MM.1S (cell line): ENCODE results near the gene PARP3.

Source experiments
- DNase-seq: peaks from one replicate; pipeline ENCODE4 v3.0.0-alpha.2; 2015
- H2AFZ ChIP-seq: fragments of 300-600 bp; sonication (generic); 2 replicates; pipeline ENCODE4 v1.6.0; 2016; ENCODE audit warnings: antibody characterized with exemption, low read length
- H3F3A ChIP-seq: fragments of 300-600 bp; sonication (generic); 2 replicates; pipeline ENCODE4 v1.6.1; 2016; ENCODE audit warnings: mild to moderate bottlenecking, antibody characterized with exemption, low read length, moderate library complexity, mixed read lengths; ENCODE audit not compliant: insufficient read depth
- H3K27ac ChIP-seq: fragments of 300-600 bp; sonication (generic); 2 replicates; pipeline ENCODE4 v1.5.1; 2016; ENCODE audit warnings: mild to moderate bottlenecking, low read length
- H3K27me3 ChIP-seq: fragments of 300-600 bp; sonication (generic); replicated peaks from 2 replicates; pipeline ENCODE4 v1.6.0; 2016; ENCODE audit warnings: low read length; ENCODE audit not compliant: insufficient read depth
- H3K36me3 ChIP-seq: fragments of 300-600 bp; sonication (generic); replicated peaks from 2 replicates; pipeline ENCODE4 v1.6.1; 2016; ENCODE audit warnings: mild to moderate bottlenecking, low read length, mixed read lengths; ENCODE audit not compliant: insufficient read depth
- H3K4me1 ChIP-seq: fragments of 300-600 bp; sonication (generic); 2 replicates; pipeline ENCODE4 v1.6.1; 2016; ENCODE audit warnings: low read length, mixed read lengths
- H3K4me2 ChIP-seq: fragments of 300-600 bp; sonication (generic); 2 replicates; pipeline ENCODE4 v1.6.0; 2016; ENCODE audit warnings: low read depth, low read length
- H3K4me3 ChIP-seq: fragments of 300-600 bp; sonication (generic); 2 replicates; pipeline ENCODE4 v1.5.1; 2016; ENCODE audit warnings: low read length, mixed read lengths
- H3K79me2 ChIP-seq: fragments of 300-600 bp; sonication (generic); 2 replicates; pipeline ENCODE4 v1.6.1; 2016; ENCODE audit warnings: mixed run types, low read length, mixed read lengths
- H3K9ac ChIP-seq: fragments of 300-600 bp; sonication (generic); 2 replicates; pipeline ENCODE4 v1.6.1; 2016; ENCODE audit warnings: low read length, mixed read lengths
- H3K9me2 ChIP-seq: fragments of 300-600 bp; sonication (generic); replicated peaks from 2 replicates; pipeline ENCODE4 v1.6.1; 2016; ENCODE audit warnings: mild to moderate bottlenecking, low read length, mixed read lengths; ENCODE audit not compliant: insufficient read depth
- H3K9me3 ChIP-seq: fragments of 300-600 bp; sonication (generic); replicated peaks from 2 replicates; pipeline ENCODE4 v1.6.1; 2016; ENCODE audit warnings: mild to moderate bottlenecking, low read length, mixed read lengths; ENCODE audit not compliant: insufficient read depth
- H4K20me1 ChIP-seq: fragments of 300-600 bp; sonication (generic); 2 replicates; pipeline ENCODE4 v1.6.1; 2016; ENCODE audit warnings: mild to moderate bottlenecking, low read length, moderate library complexity, mixed read lengths; ENCODE audit not compliant: insufficient read depth
- EZH2 ChIP-seq: fragments of 300-600 bp; sonication (generic); optimal IDR thresholded peaks from 2 replicates; pipeline ENCODE3; 2017; ENCODE audit warnings: low read depth, mild to moderate bottlenecking, antibody characterized with exemption, low read length, mixed read lengths
- EZH2phosphoT487 ChIP-seq: fragments of 300-600 bp; sonication (generic); IDR thresholded peaks from 2 replicates; pipeline ENCODE4 v1.6.1; 2018; ENCODE audit warnings: antibody characterized with exemption, low read length
- TF ChIP-seq, protein P1 (sequence below): fragments of 300-600 bp; sonication (generic); IDR thresholded peaks from 2 replicates; pipeline ENCODE4 v1.5.1; 2016; ENCODE audit warnings: antibody characterized with exemption, low read length, mixed read lengths

Gene PARP3

DNA sequence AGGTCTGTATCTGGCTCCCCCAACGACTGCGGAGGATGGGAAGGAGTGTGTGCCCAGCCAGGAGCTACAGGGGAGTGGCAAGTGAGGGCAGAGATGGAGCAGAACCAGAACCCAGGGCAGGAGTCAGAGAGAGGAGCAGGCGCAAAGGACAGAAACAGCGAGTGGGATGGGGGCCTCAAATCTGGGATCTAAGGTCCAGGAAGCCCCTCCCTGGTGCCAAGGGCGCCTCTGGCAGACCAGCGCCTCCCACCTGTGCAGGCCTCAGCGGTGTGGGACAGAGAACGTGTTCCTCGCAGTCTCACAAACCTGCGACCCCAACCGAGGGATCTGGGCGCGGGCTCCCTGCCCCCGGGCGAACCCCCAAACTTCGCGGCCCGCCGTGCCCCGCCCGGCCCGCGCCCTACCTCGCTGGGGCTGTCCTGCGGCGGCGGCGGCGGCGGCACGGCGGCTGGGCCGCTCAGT lies 24.8 kb downstream of the PARP3 start:
- H3K9ac ChIP-seq, result peak overlapping the region; percentile 63; the same call in 1 of the 2 replicates
- peaks cover 3% of the 10 kb centered on the region; the same call in 1 of the 2 replicates for H3F3A ChIP-seq
- peak overlapping the region; percentile 69 for H3K4me3 ChIP-seq
- no peak overlapping the region for H3K27ac ChIP-seq
- H3K4me1 ChIP-seq, result 0 out of 2 replicates have a peak, but pooled peaks cover 4% of the 10 kb centered on the region
- H3K27me3 ChIP-seq, result no peaks in the 10 kb centered on the region
- no peaks in the 10 kb centered on the region for H3K79me2 ChIP-seq
- H3K4me2 ChIP-seq, result peak overlapping the region; percentile 80
- H2AFZ ChIP-seq, result peak overlapping the region; percentile 85
- no peaks in the 10 kb centered on the region for H3K9me2 ChIP-seq
- H3K36me3 ChIP-seq, result no peaks in the 10 kb centered on the region
- H3K9me3 ChIP-seq, result no peaks in the 10 kb centered on the region
- TF ChIP-seq EZH2 (no peak), EZH2phosphoT487 (no peak)
- TF ChIP-seq, protein P1, sequence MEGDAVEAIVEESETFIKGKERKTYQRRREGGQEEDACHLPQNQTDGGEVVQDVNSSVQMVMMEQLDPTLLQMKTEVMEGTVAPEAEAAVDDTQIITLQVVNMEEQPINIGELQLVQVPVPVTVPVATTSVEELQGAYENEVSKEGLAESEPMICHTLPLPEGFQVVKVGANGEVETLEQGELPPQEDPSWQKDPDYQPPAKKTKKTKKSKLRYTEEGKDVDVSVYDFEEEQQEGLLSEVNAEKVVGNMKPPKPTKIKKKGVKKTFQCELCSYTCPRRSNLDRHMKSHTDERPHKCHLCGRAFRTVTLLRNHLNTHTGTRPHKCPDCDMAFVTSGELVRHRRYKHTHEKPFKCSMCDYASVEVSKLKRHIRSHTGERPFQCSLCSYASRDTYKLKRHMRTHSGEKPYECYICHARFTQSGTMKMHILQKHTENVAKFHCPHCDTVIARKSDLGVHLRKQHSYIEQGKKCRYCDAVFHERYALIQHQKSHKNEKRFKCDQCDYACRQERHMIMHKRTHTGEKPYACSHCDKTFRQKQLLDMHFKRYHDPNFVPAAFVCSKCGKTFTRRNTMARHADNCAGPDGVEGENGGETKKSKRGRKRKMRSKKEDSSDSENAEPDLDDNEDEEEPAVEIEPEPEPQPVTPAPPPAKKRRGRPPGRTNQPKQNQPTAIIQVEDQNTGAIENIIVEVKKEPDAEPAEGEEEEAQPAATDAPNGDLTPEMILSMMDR, result no peak
- DNase-seq, result no peak
- no peaks in the 10 kb centered on the region for H4K20me1 ChIP-seq

DNA sequence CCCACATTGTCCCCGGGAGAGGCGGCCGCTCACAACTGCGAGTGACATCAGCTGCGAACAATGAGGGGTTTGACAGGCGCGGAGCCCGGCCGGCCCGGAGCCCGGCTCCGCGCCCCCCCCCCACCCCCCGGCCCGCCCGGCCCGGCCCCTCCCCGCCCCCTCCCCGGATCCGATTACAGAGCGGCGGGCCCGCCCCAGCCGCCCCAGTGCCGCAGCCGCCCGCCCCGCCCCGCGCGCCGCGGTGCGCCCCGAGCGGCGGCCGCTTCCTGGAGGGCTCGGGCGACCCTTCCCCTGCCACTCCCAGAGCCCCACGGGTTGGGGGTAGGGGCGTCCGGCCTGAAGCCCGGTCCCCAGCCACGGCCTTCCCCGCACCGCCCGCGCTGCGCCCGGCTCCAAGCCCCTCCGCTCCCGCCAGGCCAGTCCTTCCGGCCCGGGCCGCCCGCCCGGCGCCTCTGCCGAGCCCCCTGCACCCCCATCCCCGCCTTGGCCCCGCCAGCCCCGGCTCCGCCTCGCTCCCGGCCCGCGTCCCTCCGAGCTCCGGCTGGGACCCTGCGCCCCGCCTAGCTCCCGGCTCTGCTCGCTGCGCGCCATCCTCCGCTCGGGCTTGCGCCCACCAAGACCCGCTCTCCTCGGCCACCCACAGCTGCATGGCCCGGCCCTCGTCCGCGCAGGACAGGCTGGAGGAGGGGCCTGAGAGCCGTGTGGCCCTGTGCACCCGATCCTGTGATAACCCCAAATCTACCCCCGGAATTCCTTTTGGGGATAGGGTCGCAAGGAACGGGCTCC lies 25.4 kb downstream of the PARP3 start, which contains the start of gene PCBP4:
Gene PCBP4 (minus strand): TSS at position 71 of the 786 bp plus-strand sequence. CDS start 6,214 bp downstream, outside the sequence.
- peak within 1 kb of the TSS; percentile 63; the same call in 1 of the 2 replicates for H3K9ac ChIP-seq
- H3K27ac ChIP-seq, result no peak within 1 kb of the TSS
- peak; percentile 40 for DNase-seq

DNA sequence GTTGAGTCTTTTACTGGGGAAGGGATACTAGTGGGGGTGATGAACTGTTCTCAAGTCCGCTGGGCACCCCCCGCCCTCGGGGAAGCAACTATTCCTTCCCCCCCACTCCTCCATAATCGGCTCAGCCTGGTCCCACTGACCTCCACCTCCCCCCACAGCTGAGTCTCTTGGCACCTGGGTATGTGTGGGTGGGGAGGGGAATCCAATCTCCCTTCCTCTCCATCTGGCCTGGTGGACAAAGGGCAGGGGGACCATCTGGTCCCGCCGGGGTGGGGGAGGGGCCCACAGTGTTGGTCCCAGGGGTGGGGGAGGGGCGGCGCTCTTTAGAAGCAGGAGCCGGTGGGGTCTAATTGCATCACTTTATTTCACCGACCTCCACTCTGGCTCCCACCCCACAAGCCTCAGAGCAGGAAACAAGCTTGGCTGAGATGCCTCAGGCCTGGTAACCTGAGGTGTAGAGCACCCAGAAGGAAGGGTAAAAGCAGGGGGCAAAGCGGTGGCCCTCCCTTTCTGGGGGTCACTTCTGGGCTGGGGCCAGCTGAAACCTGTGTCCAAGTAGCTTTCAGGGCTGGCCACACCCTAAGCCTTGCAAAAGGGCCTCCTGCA lies 26.1 kb downstream of the PARP3 start:
- H3K36me3 ChIP-seq, result no peaks in the 10 kb centered on the region
- TF ChIP-seq EZH2, result no peak
- TF ChIP-seq, protein P1, result no peak
- DNase-seq, result no peak
- H3K4me1 ChIP-seq, result 0 out of 2 replicates have a peak, but pooled peaks cover 4% of the 10 kb centered on the region
- H3F3A ChIP-seq, result peaks cover 3% of the 10 kb centered on the region; the same call in 1 of the 2 replicates
- H3K9me3 ChIP-seq, result no peaks in the 10 kb centered on the region
- H3K79me2 ChIP-seq, result peaks cover 1% of the 10 kb centered on the region; the same call in 1 of the 2 replicates
- no peaks in the 10 kb centered on the region for H3K9me2 ChIP-seq
- H4K20me1 ChIP-seq, result no peaks in the 10 kb centered on the region
- H3K27me3 ChIP-seq, result no peaks in the 10 kb centered on the region
- peak overlapping the region; percentile 69 for H3K4me3 ChIP-seq
- 0 out of 2 replicates have a peak overlapping the region, but pooled peaks have one; percentile 58 for H2AFZ ChIP-seq
- no peak overlapping the region for H3K27ac ChIP-seq
- H3K9ac ChIP-seq, result peak overlapping the region; percentile 50; the same call in 1 of the 2 replicates
- peak overlapping the region; percentile 95 for H3K4me2 ChIP-seq

More for the DNA sequence above, 25.4 kb downstream of the PARP3 start, which contains the start of gene PCBP4:
- H3K27me3 ChIP-seq, result no peaks in the 10 kb centered on the region
- peaks cover 3% of the 10 kb centered on the region; the same call in 1 of the 2 replicates for H3F3A ChIP-seq
- H3K4me1 ChIP-seq, result 0 out of 2 replicates have a peak, but pooled peaks cover 4% of the 10 kb centered on the region
- peak within 1 kb of the TSS; percentile 69 for H3K4me3 ChIP-seq
- peak within 1 kb of the TSS; percentile 85 for H2AFZ ChIP-seq
- H3K79me2 ChIP-seq, result no peaks in the 10 kb centered on the region
- H3K4me2 ChIP-seq, result peak within 1 kb of the TSS; percentile 95
- H3K36me3 ChIP-seq, result no peaks in the 10 kb centered on the region
- no peaks in the 10 kb centered on the region for H4K20me1 ChIP-seq
- TF ChIP-seq EZH2 (no peak), EZH2phosphoT487 (no peak)
- TF ChIP-seq, protein P1, result no peak
- H3K9me3 ChIP-seq, result no peaks in the 10 kb centered on the region
- H3K9me2 ChIP-seq, result no peaks in the 10 kb centered on the region
